ENCODE measurements around the gene OPCML. TPM values are rescaled to one million over a fixed set of nuclear protein-coding genes. Genes with fewer than 3 reads are reported as not detected.

The OPCML gene
- polyA plus RNA-seq, 4 donors, result 14.9 to 18.5 (median 15.9) TPM

DNA sequence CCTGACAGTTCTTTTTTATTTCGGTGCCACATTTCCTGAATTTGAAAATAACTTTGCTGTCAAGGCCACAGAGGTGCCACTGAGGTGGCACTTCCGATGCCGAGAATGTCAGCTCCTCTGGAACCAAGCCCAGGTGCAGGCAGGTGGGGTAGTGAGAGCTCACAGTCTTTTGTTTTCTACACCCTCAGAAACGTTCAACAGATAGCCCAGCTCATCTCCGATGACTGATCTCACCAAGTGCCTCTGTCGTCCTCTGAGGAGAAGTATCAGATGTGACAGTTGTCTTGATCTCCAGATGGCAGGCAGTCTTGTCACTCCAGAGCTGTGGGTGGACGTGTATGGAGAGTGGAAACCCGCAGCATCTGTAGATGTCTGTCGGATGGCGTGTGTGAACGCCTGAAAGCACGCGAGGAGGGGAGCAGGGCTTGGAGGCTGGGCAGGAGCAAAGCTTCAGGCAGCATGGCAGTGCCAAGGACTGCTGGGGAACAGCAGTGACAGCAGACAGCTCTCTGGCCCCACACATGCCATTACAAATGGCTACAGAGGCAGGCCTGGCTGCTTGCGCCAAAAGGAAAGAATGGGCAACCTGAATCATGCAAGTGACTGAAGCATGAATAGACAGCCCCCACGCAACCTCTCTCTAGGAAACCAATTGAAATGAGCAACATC, 877.0 kb downstream of the OPCML start:
- DNase-seq (ENCODE audit: low read depth in 4 of 4, low spot score in 3 of 4), result no peak

DNA sequence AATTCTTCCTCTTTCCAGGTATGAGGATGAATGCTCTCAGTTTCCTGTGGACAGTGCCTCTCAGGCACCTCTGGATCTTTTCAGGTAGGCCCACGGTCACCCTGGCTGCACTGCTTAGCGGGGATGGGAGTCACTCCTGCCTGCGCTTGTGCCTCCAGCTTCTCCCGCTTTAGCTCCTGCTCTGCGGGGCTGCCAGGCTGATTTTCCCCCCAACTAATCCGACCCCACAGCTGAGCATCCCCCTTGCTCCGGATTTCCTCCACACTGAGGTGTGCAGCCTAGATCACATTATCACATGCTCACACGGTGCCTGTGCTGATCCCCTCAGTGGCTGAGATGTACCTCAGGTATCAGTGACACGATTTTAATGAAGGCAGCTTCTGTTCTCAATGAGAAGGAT, 879.1 kb downstream of the OPCML start:
- DNase-seq (ENCODE audit: low read depth in 4 of 4, low spot score in 3 of 4), result no peak

DNA sequence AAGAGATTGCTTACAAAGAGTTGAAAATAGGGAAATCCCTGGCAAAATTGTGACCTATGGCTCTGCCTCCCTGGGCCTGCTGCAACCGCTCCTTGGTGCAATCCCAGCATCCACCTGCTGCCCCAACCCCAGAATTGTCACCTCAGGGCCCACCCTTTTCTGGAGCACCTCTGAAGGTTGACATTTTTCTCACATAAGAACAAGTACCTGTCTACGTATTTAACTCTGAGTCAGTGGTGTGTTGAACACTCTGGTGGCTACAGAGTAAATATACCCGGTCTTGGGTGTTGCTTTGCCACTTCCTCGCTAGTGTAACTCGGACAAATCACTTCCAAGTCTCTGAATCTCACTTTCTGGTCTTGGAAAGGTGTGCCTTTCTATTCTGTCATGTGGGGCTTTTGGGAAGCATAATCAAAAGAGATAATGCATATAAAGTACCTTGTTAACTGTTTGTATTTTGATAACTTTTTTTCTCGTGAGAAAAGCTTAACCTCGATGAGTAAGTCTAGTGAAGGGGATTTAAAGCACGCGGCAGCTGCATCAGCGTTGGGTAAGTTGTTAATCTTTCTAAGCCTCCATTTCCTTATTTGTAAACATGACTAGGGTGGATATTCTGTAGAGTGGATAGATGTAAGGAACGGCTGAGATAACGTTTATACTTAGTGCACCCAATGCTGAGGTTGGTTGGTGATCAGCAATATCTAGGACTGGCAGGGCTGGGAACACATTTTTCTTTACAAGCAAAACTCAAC, 881.2 kb downstream of the OPCML start:
- no peak for DNase-seq (ENCODE audit: low read depth in 4 of 4, low spot score in 3 of 4)

DNA sequence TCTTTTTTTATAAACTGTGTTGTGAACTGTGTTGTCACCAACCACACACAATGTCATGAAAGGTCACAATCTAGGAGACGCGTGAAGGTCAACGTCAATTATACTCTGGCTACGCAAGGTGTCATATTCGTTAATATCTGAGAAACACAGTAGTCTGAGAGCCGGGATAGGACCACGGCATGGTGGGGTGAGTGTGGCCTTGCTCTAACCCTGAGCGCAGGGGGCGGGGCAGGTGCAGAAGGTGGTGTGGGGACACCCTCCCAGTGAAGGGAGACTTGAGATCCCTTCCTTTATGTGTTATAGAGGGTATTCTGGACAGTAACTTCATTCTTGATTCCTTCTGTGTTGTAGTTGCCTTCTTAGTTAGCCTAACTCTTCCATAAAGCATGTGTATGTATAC, 883.0 kb downstream of the OPCML start:
- no peak for DNase-seq (ENCODE audit: low read depth in 4 of 4, low spot score in 3 of 4)

DNA sequence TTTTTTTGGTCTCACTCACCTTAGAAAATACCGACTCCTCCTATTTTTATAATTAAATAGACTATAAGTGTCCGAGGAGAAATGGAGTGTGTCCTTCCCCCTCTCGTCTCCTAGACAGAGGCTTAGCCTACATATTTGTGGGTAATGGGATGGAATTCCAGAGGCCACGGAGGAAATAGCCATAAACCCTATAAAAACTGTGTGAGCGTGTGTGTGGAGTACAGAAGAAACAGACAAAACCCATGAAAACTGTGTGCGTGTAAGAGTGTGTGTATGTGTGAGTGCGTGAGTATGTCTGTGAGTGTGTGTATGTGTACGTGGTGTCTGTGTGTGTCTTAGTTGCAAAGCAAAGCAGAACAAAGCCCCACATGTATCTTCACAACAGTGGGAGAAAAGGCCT, 883.5 kb downstream of the OPCML start:
- DNase-seq (ENCODE audit: low read depth in 4 of 4, low spot score in 3 of 4), result no peak

DNA sequence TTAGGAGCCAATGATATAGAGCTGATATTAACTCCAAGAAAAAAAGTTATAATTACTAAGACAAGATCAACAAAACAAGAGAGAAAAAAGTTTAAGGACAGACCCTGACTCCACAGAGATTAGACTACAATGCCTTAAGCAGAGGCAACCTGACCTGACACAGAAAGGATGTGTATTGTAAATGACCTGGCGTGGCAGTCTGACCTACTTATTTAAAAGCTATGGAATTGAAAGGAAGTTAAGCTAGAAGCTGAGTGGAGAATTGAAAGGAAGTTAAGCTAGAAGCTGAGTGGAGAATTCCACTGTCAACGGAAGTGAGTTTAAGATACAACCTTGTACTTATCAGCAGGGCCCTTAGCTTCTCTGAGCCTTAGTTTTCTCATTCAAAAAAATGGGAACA, 885.4 kb downstream of the OPCML start:
- DNase-seq (ENCODE audit: low read depth in 4 of 4, low spot score in 3 of 4), result no peak

DNA sequence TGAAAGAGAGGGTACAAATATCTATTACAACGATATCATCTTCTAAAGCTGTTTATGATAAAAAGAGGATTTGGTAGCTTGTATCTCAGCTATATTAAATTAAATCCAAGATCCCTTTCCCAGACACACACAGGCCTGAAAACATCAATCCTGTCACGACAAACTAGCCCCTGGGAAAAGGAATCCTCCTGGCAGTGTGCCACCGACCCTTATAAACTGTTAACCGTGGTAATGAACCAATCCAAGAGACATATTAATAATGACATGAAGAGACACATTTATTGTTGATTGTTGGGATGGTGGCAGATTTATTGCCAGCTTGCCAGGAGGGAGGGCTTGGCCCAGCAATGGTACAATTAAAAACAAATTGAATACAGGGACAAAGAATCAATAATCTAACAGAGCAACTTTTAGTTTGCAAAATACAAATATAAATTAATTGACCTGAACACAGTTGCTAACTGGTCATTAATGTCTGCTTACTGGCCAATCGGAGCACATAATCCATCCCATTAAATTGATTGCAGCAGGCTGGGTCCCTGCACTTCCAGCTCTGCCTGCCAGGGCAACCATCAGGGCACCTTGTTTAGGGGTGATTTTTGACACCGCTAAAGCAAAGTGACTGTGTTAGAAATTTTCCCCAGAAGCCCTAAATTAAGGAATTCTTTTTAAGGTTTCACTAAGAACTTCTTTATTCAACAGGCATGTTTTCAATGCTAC, 887.6 kb downstream of the OPCML start:
- no peak for DNase-seq (ENCODE audit: low read depth in 4 of 4, low spot score in 3 of 4)

DNA sequence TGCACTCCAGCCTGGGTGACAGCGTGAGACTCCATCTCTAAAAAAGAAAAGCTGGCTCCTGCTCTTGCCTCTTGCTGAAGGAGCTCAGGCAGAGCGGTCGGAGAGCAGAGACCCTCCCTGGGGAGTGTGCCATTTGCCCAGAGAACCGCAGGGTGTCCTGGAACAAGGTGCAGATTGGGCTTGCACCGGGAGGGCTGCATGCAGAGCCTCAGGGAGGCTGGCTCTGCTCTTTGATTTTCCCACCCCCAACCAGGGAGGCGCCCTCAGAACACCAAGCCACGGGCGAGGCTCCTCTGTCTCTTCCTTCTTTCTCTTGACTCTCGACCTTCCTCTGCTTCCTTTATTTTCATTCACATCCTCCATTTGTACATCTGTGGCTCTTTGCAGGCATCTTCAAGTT, 889.1 kb downstream of the OPCML start:
- DNase-seq (ENCODE audit: low read depth in 4 of 4, low spot score in 3 of 4), result no peak

DNA sequence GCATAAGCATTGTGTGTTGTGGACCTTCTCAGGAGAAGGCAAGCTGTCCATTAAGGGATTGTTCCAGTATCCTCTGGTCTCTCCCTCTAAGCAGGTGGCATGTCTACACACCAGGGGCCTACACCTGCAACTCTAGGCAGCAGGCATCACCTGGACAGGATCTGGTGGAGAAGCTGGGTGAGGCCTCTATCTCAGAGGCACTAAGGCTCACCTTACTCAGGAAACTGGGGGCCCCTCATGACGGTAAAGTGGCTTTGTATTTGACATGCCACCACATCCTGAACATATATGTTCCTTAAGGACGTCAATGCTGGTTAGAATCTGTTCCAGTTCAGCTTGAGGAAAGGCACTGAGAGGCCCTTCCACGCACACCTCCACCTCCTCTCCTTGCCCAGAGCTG, 891.3 kb downstream of the OPCML start:
- DNase-seq (ENCODE audit: low read depth in 4 of 4, low spot score in 3 of 4), result no peak

DNA sequence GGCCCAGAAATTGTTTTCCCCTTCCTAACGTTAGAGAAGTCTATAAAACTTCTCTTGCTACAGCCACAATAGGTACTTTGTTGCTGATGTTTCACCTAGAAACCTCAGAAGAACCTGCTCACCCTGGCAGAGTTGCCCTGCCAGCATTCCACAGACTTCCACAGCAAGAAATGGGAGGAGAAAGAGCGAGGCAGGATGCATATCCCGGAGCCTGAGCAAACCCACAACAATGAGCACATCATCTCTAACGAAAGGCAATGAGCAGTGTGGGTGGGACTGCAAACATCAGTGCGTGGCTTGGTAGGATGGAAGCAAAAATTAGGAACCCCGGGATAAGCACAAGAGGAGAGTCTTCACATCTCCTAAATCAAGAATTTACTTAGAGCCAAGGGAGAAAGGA, 892.3 kb downstream of the OPCML start:
- no peak for DNase-seq (ENCODE audit: low read depth in 4 of 4, low spot score in 3 of 4)

DNA sequence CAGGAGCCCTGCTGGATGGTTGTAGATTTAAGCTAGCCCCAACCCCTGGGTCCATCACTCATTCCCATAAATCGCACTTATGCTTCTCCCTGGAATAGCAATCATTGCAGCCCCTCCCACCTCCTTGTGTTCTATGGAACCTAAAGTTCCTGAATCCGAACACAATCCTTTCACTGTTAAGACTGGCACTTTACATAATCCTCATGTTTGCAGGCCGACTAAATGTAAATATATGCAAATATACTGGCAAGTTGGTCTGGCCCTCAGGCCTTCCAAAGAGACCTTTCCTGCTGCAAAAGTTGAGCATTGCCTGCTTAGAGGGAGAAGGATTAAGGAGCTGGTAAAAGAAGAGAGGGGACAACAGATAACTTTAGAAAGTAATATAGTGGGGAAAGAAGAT, 892.9 kb downstream of the OPCML start:
- no peak for DNase-seq (ENCODE audit: low read depth in 4 of 4, low spot score in 3 of 4)

DNA sequence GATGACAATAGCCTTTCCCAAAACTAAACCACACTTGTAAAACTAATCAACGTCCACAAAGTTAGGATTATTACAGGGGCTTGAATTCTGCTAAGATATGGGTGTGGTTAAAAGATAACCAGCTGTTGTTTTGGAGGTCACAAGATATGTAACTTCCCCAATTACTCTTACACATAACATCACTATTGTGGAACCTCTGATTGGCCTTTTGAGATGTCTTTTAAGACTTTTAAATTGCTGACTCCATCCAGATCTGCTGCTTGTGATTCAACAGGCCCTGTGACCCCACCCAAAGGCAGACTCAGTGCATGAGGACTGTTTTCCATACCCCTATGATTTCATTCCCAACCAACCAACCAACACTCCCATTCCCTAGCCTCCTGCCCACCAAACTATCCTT, 893.9 kb downstream of the OPCML start:
- DNase-seq (ENCODE audit: low read depth in 4 of 4, low spot score in 3 of 4), result no peak

DNA sequence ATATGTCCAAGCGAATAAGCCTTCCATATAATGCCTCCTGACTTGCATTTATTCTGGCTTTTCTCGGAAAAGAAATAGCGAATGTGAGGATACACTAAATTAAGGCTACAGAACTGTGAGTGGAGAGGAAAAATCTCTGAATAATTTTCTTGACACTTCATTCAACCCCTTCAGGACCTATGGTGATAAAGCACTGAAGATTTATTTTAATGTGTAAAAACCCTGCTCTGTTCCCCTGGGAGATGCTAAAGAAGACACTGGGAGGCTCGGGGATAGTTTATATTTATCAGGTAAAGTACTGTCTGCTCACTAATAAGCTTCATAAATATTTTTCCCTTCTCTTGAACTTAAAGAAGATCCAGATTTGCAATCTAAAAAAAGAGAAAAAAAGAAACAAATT, 895.8 kb downstream of the OPCML start:
- DNase-seq (ENCODE audit: low read depth in 4 of 4, low spot score in 3 of 4), result no peak

DNA sequence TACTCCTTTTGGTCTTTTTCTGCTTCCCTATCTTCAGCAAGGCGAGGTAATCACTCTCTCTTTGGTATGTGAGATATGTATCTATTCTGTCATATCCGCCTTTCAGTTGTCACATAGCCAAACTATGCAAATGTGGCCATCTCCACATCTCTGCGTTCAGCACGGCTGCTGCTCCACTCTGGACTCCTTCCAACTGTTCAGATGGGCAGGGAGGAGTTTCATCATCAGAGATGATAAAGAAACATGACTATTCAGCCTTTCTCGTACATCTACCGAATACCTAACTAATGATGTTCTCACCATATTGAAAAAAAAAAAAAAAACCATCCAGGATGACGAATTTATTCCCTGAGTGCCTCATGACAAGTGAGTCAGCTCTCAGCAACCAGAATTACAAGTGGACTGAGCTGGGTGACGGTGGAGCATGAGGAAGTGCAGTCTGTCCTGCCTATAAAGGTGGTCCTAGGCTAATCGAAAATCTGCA, 899.6 kb downstream of the OPCML start:
- no peak for DNase-seq (ENCODE audit: low read depth in 4 of 4, low spot score in 3 of 4)

DNA sequence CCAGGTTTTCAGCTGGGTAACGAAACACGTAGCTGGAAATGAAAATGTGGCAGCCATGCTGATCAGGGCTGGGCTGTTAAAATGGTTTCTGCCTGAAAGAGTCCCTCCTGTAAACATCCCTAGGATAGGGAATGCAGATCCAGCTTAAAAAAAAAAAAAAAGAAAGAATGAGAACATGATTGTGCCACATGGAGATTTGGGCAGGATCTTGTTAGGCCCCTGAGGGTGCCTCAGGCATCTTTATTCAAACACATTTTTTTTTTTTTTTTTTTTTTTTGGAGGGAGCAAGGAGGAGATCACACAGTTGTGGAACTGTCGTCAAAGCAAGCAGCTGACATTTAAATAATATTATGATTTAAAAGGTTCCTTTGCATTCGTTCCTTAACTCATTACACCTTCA, 900.3 kb downstream of the OPCML start:
- no peak for DNase-seq (ENCODE audit: low read depth in 4 of 4, low spot score in 3 of 4)

DNA sequence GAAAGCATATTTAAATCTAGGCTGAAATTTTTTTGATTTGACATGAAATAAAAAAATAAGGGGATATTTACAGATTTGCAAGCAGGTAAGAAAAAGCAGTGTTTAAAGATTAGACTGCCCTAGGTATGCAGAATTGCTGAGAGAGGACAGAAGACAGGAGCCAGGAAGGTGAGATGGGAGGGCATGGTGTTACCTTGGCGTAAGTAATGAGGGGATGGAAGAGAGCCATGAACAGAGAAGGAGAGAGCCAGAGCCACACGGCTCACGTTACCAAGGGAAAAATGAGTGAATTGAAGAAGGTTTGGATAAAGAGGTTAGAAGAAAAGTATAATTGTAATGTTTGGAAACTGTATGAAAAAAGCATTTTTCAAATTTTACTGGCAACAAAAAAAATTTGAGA, 904.3 kb downstream of the OPCML start:
- DNase-seq (ENCODE audit: low read depth in 4 of 4, low spot score in 3 of 4), result no peak

DNA sequence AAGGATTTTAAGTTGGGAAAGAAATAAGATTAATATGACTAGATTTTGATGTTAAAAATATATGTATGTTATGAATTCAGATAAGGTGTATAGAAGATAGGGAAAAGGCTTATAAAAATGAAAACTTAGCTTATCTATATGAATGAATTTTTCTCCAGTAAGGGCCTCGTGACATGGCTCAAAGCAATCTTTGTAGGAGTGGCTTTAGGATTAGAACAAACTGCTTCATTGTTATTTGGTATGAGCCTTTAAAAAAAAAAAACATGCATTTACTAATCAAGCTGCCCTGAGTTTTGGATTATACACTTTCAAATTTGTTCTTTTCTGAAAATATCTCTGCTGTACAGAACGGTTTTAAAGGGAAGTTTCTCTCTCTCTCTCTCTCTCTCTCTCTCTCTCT, 905.9 kb downstream of the OPCML start:
- DNase-seq (ENCODE audit: low read depth in 4 of 4, low spot score in 3 of 4), result no peak

DNA sequence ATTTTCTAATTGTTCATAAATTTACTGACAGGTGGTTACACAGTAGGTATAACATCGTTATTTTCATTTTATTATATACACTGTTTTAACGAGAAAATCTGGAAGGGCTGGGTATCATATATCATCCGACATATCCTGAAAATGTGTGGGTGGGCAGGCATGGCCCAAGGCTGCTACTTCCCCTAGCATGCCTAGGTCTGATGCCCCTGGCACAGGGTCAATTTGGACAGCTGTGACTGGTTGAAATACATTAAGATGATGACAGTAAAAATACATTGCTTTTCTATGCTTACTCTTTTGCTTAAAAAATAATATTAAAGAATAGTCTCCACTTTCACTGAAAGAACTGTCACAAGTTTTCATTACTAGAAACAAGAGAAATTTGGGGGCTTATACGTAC, 908.8 kb downstream of the OPCML start:
- DNase-seq (ENCODE audit: low read depth in 4 of 4, low spot score in 3 of 4), result no peak

DNA sequence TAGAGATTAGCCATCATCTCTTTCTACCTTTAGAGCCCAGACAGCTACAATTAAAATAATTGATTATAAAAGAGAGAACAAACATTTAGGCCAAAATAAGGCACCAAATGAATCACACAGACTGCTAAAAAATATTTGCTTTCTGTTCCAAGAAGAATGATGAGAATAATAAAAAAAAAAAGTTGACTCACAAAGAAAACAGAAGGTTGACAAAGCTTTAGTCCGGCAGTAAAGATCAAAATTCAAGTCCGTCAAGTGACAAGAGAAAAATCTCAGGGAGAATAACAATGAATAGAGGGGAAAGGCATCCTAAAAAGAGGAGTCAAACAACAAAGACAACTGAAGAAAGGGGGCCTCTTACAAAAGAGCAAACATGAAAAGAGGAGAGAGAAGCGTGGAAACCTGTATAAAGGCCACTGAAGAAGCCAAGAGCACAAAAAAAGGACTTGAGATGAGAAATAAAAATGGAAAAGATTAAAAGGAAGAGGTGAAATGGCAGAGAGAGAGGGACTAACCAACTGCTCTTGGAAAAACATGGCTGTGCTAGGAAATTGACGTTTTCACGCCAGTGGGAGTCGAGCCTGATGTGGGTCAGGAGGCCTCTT, 910.2 kb downstream of the OPCML start:
- DNase-seq (ENCODE audit: low read depth in 4 of 4, low spot score in 3 of 4), result no peak

DNA sequence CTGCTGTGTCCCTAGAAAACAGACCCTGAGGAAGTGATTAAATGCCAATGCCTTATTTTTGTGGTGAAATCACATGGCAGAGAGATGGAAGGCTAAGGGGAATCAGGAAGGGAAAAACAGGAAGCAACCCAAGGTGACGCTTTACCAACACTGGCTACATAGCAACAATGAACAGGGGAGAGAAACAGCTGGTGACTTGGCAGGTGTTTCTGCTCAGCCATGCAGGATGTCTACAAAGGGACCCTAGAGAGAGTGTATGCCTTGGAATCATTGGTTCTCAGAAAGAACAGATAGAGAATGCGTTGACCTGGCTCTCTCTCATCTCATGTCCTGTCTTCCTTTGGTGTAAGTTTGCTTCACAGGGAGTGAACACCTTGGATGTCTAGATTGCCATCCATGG, 911.9 kb downstream of the OPCML start:
- DNase-seq (ENCODE audit: low read depth in 4 of 4, low spot score in 3 of 4), result no peak

DNA sequence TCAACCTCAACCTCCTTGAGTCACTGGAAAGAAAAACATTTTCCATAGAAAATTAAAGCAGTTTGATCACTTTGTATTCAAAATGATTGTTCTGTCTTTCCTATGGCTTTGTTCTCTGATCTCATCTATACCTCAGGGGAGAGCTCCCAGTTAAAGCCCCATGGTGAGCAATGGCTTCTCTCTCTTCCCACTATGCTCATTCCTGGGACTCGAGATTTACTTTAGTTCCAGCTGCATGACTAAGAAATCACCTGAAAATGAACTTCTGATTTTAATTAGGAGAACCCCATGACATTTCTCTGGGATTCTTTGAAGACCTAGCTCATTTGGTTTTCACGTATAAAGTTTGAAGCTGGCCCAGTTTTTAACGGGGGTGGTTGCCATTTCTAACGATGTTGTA, 921.5 kb downstream of the OPCML start:
- DNase-seq (ENCODE audit: low read depth in 4 of 4, low spot score in 3 of 4), result no peak
